B cell (primary cell): ENCODE data around the gene TCP11X2. TPM values are rescaled to one million over a fixed set of nuclear protein-coding genes. Genes with fewer than 3 reads are reported as not detected.
"Not testable (repeated sequence)": the region's sequence is repeated elsewhere in the genome, so short reads cannot be mapped to it uniquely, and the experiment has no call there.

Source experiments
- ATAC-seq: fragments of 200-7000 bp; cut with Tn5 transposase; one replicate; pipeline ENCODE4 v1.10.0; 2021; ENCODE audit warnings: low read depth, mild to moderate bottlenecking, moderate number of reproducible peaks, moderate library complexity
- CTCF ChIA-PET: fragments of 350-600 bp; sonication (Branson Sonifier 250); formaldehyde crosslinking; loops from one replicate; lab custom pipeline; 2021; ENCODE audit warnings: antibody characterized with exemption, inconsistent platforms; lab: Charles Lee
- POLR2A ChIA-PET: fragments of 350-600 bp; sonication (Branson Sonifier 250); formaldehyde crosslinking; loops from one replicate; lab custom pipeline; 2021; ENCODE audit warnings: antibody characterized with exemption; lab: Charles Lee
- DNase-seq: peaks from one replicate; pipeline ENCODE4 v3.0.0; 2013
- H2AFZ ChIP-seq: 2 replicates; pipeline ENCODE4 v1.6.1; 2012; ENCODE audit warnings: mild to moderate bottlenecking, low read depth, low read length; ENCODE audit not compliant: insufficient read depth, poor library complexity, severe bottlenecking
- H3K27ac ChIP-seq, 2 donors: 1 replicate in 1 of 2; 2 replicates in 1 of 2; pipeline ENCODE4 v1.5.1; 2012 to 2013; ENCODE audit warnings: low read length in 2 of 2, mild to moderate bottlenecking in 2 of 2, moderate library complexity in 1 of 2
- H3K27me3 ChIP-seq, 4 experiments: fragments of 200-600 bp in 1 of 4; sonication (generic) in 1 of 4; replicated peaks in 1 of 4; 1 replicate in 2 of 4; 2 replicates in 2 of 4; pipeline versions ENCODE4 v1.6.1 to v1.7.0; 2013 to 2016; ENCODE audit warnings: low read length in 3 of 4, mild to moderate bottlenecking in 2 of 4, mixed read lengths in 1 of 4, moderate library complexity in 1 of 4; ENCODE audit not compliant: insufficient read depth in 4 of 4, control insufficient read depth in 3 of 4; ENCODE audit errors: control extremely low read depth in 1 of 4
- H3K36me3 ChIP-seq, 2 experiments: replicated peaks in 1 of 2; 1 replicate in 1 of 2; 2 replicates in 1 of 2; pipeline versions ENCODE4 v1.6.1 to v1.7.1; 2013; ENCODE audit warnings: low read length in 1 of 2; ENCODE audit not compliant: insufficient read depth in 2 of 2, control insufficient read depth in 1 of 2; ENCODE audit errors: control extremely low read depth in 1 of 2, extremely low read depth in 1 of 2
- H3K4me1 ChIP-seq, 2 donors: fragments of 200-600 bp in 1 of 2; sonication (generic) in 1 of 2; 1 replicate in 1 of 2; 2 replicates in 1 of 2; pipeline versions ENCODE4 v1.5.1 to v1.6.1; 2013 to 2017; ENCODE audit warnings: low read length in 2 of 2; ENCODE audit not compliant: control insufficient read depth in 2 of 2, insufficient read depth in 2 of 2
- H3K4me2 ChIP-seq: replicated peaks from 2 replicates; pipeline ENCODE3; 2012; ENCODE audit warnings: mild to moderate bottlenecking, low read depth, low read length; ENCODE audit not compliant: poor library complexity, severe bottlenecking
- H3K4me3 ChIP-seq, 5 experiments: fragments of 200-600 bp in 1 of 5; sonication (generic) in 1 of 5; 1 replicate in 3 of 5; 2 replicates in 2 of 5; pipeline versions ENCODE4 v1.5.1 to v1.7.0; 2011 to 2016; ENCODE audit warnings: low read length in 4 of 5, mild to moderate bottlenecking in 4 of 5, low read depth in 2 of 5, control low read depth in 1 of 5, moderate library complexity in 1 of 5; ENCODE audit not compliant: insufficient read depth in 1 of 5; ENCODE audit errors: control extremely low read depth in 1 of 5, extremely low read depth in 1 of 5
- H3K79me2 ChIP-seq: fragments of 200-600 bp; sonication (generic); one replicate; pipeline ENCODE4 v1.6.0; 2016; ENCODE audit warnings: low read length; ENCODE audit not compliant: control insufficient read depth, insufficient read depth
- H3K9ac ChIP-seq: fragments of 200-600 bp; sonication (generic); 2 replicates; pipeline ENCODE4 v1.6.1; 2017; ENCODE audit warnings: mild to moderate bottlenecking, low read length, moderate library complexity
- H3K9me3 ChIP-seq, 3 donors: one replicate each; pipeline versions ENCODE4 v1.6.1 to v1.7.1; 2013; ENCODE audit warnings: low read length in 2 of 3; ENCODE audit not compliant: control insufficient read depth in 2 of 3, insufficient read depth in 1 of 3; ENCODE audit errors: control extremely low read depth in 1 of 3
- H4K20me1 ChIP-seq: 2 replicates; pipeline ENCODE4 v1.6.0; 2012; ENCODE audit warnings: mild to moderate bottlenecking, low read length; ENCODE audit not compliant: insufficient read depth, control insufficient read depth, poor library complexity, severe bottlenecking
- H3K27ac Mint-ChIP-seq: one replicate; pipeline ENCODE4 v1.8.0; 2021; ENCODE audit warnings: mixed read lengths
- H3K27me3 Mint-ChIP-seq: one replicate; pipeline ENCODE4 v1.8.0; 2021; ENCODE audit warnings: mixed read lengths
- H3K4me1 Mint-ChIP-seq: one replicate; pipeline ENCODE4 v1.8.0; 2021; ENCODE audit warnings: mixed read lengths
- H3K4me3 Mint-ChIP-seq: one replicate; pipeline ENCODE4 v1.8.0; 2021; ENCODE audit warnings: mixed read lengths
- H3K9me3 Mint-ChIP-seq: one replicate; pipeline ENCODE4 v1.8.0; 2022; ENCODE audit warnings: mixed read lengths; ENCODE audit not compliant: insufficient read depth
- CTCF ChIP-seq: fragments of 200-600 bp; IDR thresholded peaks from one replicate; pipeline ENCODE4 v1.8.0; 2022; ENCODE audit warnings: antibody characterized with exemption, mild to moderate bottlenecking
- EZH2 ChIP-seq: IDR thresholded peaks from 2 replicates; pipeline ENCODE4 v1.6.1; 2012; ENCODE audit warnings: borderline replicate concordance, low read depth, mild to moderate bottlenecking, moderate library complexity, low read length; ENCODE audit not compliant: insufficient read depth, poor library complexity, severe bottlenecking
- WGBS: methylation state at CpG from one replicate; pipeline ENCODE4 v1.1.5; 2013; ENCODE audit warnings: missing lambda C conversion rate; ENCODE audit not compliant: insufficient coverage; 5-methylcytosine and 5-hydroxymethylcytosine counted together
- intact Hi-C: fragments of 100-400 bp; cut with micrococcal nuclease; formaldehyde crosslinking; loops from one replicate; pipeline ENCODE4 v1.10.0; 2022
- polyA plus RNA-seq: library from polyadenylated mRNA; depleted of rRNA; stranded (reverse); fragments of >200 nt; gene quantifications from 2 replicates; pipeline ENCODE4 v1.2.3, GENCODE V29; 2012
- total RNA-seq, 2 donors: library from RNA; stranded (reverse); fragments of 120-200 nt in 1 of 2; gene quantifications; 1 replicate in 1 of 2; 2 replicates in 1 of 2; pipeline versions ENCODE4 v1.2.3 to v1.2.4, GENCODE V29; 2013 to 2022

TCP11X2 gene
- total and polyA plus RNA-seq, 2 donors (not counting 1 experiment from before 2014, with no cell fraction given), result not detected

GRCh38 chrX:102498732-102499131 is 27.1 kb upstream of the TCP11X2 start:
- Histone ChIP-seq H3K4me3 (no peak overlapping the region), H4K20me1 (no peaks in the 10 kb centered on the region), H3K27me3 (no peaks in the 10 kb centered on the region), H3K36me3 (no peaks in the 10 kb centered on the region), H2AFZ (no peak overlapping the region), H3K79me2 (no peaks in the 10 kb centered on the region), H3K4me1 (no peaks in the 10 kb centered on the region), H3K27ac (no peak overlapping the region), H3K9ac (no peak overlapping the region), H3K4me2 (no peak overlapping the region), H3K9me3 (peaks cover 0 to 7% (median 0%) of the 10 kb centered on the region in 3 donors)
- intact Hi-C loops, result no loop called here
- ChIA-PET POLR2A (no interaction called here), CTCF (no interaction called here)
- no peaks in the 10 kb centered on the region for H3K4me1 Mint-ChIP-seq
- no peak overlapping the region for H3K27ac Mint-ChIP-seq
- DNase-seq (no peak), ATAC-seq (no peak)
- no peaks in the 10 kb centered on the region for H3K9me3 Mint-ChIP-seq
- TF ChIP-seq EZH2 (no peak), CTCF (no peak)
- WGBS, result no CpG with 5 or more reads among the region's 2 CpGs
- H3K27me3 Mint-ChIP-seq, result peaks cover 2% of the 10 kb centered on the region
- no peak overlapping the region for H3K4me3 Mint-ChIP-seq

- Histone ChIP-seq H3K9ac (no peak overlapping the region), H4K20me1 (no peaks in the 10 kb centered on the region), H3K4me2 (no peak overlapping the region), H3K36me3 (no peaks in the 10 kb centered on the region), H3K27me3 (no peaks in the 10 kb centered on the region), H3K4me3 (no peak overlapping the region), H3K9me3 (no peaks in the 10 kb centered on the region), H2AFZ (no peak overlapping the region), H3K27ac (no peak overlapping the region), H3K79me2 (no peaks in the 10 kb centered on the region), H3K4me1 (no peaks in the 10 kb centered on the region)
- H3K27ac Mint-ChIP-seq, result no peak overlapping the region
- TF ChIP-seq EZH2, result no peak
- TF ChIP-seq CTCF, result no peak
- no peak for ATAC-seq
- POLR2A ChIA-PET, result no interaction called here
- no peaks in the 10 kb centered on the region for H3K27me3 Mint-ChIP-seq
- intact Hi-C loops, result no loop called here
- CTCF ChIA-PET, result no interaction called here
- no peak overlapping the region for H3K4me3 Mint-ChIP-seq
- H3K4me1 Mint-ChIP-seq, result no peaks in the 10 kb centered on the region
- no peaks in the 10 kb centered on the region for H3K9me3 Mint-ChIP-seq
- no peak for DNase-seq
These were observed 20.2 kb upstream of the TCP11X2 start for GRCh38 chrX:102491766-102492165.

- H3K27me3 ChIP-seq, H3K9me3 ChIP-seq, H3K27ac ChIP-seq, H3K4me3 Mint-ChIP-seq, H3K9me3 Mint-ChIP-seq, H3K4me1 Mint-ChIP-seq, POLR2A ChIA-PET, intact Hi-C loops, CTCF ChIA-PET, H3K4me2 ChIP-seq, H3K36me3 ChIP-seq, H4K20me1 ChIP-seq, H2AFZ ChIP-seq, H3K79me2 ChIP-seq, H3K4me3 ChIP-seq, ATAC-seq, H3K27ac Mint-ChIP-seq, H3K27me3 Mint-ChIP-seq, DNase-seq, H3K4me1 ChIP-seq, H3K9ac ChIP-seq: not testable (repeated sequence)
- WGBS, result no CpG with 5 or more reads among the region's 5 CpGs
These were observed 7.2 kb upstream of the TCP11X2 start for GRCh38 chrX:102478765-102479164.
